ENCODE data around the gene GNRH2. TPM values are rescaled to one million over a fixed set of nuclear protein-coding genes. Genes with fewer than 3 reads are reported as not detected.
"Not testable (repeated sequence)": the region's sequence is repeated elsewhere in the genome, so short reads cannot be mapped to it uniquely, and the experiment has no call there.

Gene GNRH2
- total RNA-seq (2014; rRNA removed; shearing (Covaris generic); ENCODE audit: low replicate concordance): not detected in 2 replicates

DNA sequence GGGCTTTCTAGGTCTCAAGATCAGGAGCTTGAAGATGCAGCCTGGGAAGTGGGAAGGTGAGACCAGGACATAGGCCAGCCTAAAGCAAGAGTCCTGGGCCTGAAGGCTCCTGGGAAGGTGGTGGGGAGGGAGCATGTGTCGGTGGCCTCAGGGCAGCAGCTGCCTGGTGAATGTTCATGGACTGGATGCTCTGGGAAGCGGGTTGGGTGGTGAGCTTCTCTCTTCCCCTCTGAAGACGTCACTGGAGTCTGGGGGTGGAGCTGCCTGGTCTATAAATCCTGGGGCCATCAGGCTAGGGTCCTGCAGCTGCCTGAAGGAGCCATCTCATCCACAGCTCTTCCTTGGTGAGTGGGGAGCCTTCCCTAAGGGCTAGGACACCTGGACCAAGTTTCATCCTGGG, at the start of gene GNRH2:
TSS of gene GNRH2 (plus strand) at position 301 of the 400 bp plus-strand sequence. CDS start 793 bp downstream, outside the sequence.
- H3K9me3 ChIP-seq: no peaks in the 10 kb centered on the region
- DNase-seq: no peak
- no peaks in the 10 kb centered on the region for H3K27me3 ChIP-seq
- no peak within 1 kb of the TSS for H3K4me3 ChIP-seq
- peaks cover 5% of the 10 kb centered on the region for H3K36me3 ChIP-seq

GRCh38 chr20:2995796-2996195, 47.6 kb upstream of the GNRH2 start:
- Histone ChIP-seq H3K27me3 (no peaks in the 10 kb centered on the region), H3K9me3 (no peaks in the 10 kb centered on the region), H3K36me3 (no peaks in the 10 kb centered on the region; the same call in 1 of the 2 replicates), H3K4me3 (no peak overlapping the region)
- no peak for DNase-seq

- Histone ChIP-seq H3K36me3 (no peaks in the 10 kb centered on the region), H3K4me3 (no peak overlapping the region), H3K27me3 (no peaks in the 10 kb centered on the region), H3K9me3 (no peaks in the 10 kb centered on the region)
- DNase-seq: no peak
Measured at GRCh38 chr20:2998728-2999127, 44.7 kb upstream of the GNRH2 start.

GRCh38 chr20:3000852-3001523, 42.4 kb upstream of the GNRH2 start:
- H3K27me3 ChIP-seq: no peaks in the 10 kb centered on the region
- H3K9me3 ChIP-seq: no peaks in the 10 kb centered on the region
- H3K36me3 ChIP-seq: no peaks in the 10 kb centered on the region
- no peak for DNase-seq
- no peak overlapping the region for H3K4me3 ChIP-seq

DNA sequence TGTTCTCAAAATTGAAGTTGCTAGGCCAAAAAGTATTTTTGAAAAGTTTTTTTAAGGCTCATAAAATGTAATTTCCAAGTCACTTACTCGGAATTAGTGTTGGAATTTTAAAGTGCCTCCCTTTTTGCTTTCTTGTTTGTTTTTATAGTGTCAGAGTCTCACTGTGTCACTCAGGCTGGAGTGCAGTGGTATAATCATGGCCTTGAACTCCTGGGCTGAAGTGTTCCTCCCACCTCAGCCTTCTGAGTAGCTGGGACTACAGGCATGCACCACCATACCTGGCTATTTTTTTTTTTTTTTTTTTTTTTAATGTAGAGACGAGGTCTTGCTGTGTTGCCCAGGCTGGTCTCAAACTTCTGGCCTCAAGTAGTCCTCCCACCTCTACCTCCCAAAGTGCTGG, 40.0 kb upstream of the GNRH2 start:
- H3K27me3 ChIP-seq: no peaks in the 10 kb centered on the region
- no peaks in the 10 kb centered on the region; the same call in 1 of the 2 replicates for H3K36me3 ChIP-seq
- H3K4me3 ChIP-seq: no peak overlapping the region
- no peaks in the 10 kb centered on the region for H3K9me3 ChIP-seq
- no peak for DNase-seq

- Histone ChIP-seq H3K36me3 (no peaks in the 10 kb centered on the region; the same call in 1 of the 2 replicates), H3K4me3 (no peak overlapping the region), H3K9me3 (no peaks in the 10 kb centered on the region), H3K27me3 (no peaks in the 10 kb centered on the region)
- no peak for DNase-seq
Measured at GRCh38 chr20:3010985-3011723, 32.3 kb upstream of the GNRH2 start.

DNA sequence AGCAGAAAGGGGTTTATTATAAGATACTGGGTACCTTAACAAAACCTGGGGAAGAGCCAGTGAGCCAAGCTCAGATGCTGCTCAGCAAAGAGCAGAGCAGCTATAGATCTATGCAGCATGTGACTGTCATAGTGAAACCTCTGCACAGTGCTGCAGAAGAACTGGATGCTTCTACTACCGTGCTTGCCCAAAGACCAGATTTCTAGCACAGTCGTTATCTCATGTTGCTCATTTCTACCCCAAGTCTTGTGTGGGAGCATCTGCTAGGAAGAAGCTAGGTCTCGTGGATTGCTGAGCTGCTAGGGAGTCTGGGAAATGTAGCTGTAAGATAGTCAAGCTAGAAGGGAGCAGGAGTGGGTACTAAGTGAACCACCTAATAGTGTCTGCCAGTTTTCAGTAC, 31.7 kb upstream of the GNRH2 start:
- DNase-seq: no peak
- no peak overlapping the region for H3K4me3 ChIP-seq
- H3K36me3 ChIP-seq: no peaks in the 10 kb centered on the region; the same call in 1 of the 2 replicates
- no peaks in the 10 kb centered on the region for H3K27me3 ChIP-seq
- H3K9me3 ChIP-seq: no peaks in the 10 kb centered on the region

DNA sequence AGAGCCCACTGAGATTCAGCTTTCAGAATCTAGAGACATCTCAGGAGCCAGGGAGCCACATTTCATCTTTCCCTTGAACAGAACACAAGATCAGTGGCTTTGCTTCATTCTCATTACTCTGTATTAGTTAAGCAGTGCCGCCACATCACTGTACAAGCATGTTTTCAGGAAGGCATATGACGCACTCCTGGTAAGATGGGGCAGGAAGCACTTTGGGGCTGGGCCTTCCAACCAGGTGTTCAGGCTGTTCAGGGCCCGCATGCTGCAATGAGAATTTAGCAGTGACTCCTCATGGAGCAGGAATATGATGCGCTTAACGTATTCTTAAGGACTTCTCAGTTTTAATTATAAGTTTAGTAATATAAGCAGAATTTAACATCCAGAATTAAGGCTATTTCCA, 29.7 kb upstream of the GNRH2 start:
- Histone ChIP-seq H3K27me3 (no peaks in the 10 kb centered on the region), H3K9me3 (no peaks in the 10 kb centered on the region), H3K4me3 (no peak overlapping the region), H3K36me3 (no peaks in the 10 kb centered on the region)
- DNase-seq: no peak

DNA sequence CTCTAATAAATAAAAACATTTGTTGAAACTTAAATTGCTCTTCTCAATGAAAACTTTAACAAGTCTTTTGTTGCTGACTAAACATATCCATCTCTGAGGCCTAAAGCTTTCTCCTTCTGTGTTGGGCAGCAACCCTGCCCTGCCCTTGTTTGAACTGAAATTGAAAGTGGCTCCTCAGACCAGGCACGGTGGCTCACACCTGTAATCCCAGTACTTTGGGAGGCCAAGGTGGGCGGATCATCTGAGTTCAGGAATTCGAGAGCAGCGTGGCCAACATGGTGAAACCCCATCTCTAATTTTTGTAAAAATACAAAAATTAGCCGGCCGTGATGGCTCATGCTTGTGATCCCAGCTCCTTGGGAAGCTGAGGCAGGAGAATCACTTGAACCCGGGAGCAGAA, 29.2 kb upstream of the GNRH2 start:
- Histone ChIP-seq H3K9me3 (no peaks in the 10 kb centered on the region), H3K27me3 (no peaks in the 10 kb centered on the region), H3K36me3 (no peaks in the 10 kb centered on the region), H3K4me3 (no peak overlapping the region)
- DNase-seq: no peak

DNA sequence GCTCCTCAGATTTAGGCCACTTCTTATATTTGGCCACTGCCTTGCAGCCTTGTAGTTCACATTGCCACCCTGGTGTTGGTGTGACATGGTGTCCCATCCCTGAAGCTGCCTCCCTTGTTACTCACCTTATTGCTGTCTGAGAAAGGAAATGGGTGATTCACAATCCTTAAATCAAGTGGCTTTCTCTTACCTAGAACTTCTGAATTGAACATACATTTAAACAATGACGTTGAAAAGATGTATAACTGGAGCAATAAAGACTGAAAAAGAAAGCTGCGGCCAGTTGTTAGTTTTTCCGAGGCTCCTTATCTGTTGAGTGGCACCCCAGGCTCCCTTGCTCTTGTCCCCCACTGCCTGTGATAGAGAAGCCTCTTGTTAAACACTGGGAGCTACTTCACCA, 28.8 kb upstream of the GNRH2 start:
- no peaks in the 10 kb centered on the region for H3K36me3 ChIP-seq
- no peak for DNase-seq
- no peak overlapping the region for H3K4me3 ChIP-seq
- H3K9me3 ChIP-seq: no peaks in the 10 kb centered on the region
- no peaks in the 10 kb centered on the region for H3K27me3 ChIP-seq

DNA sequence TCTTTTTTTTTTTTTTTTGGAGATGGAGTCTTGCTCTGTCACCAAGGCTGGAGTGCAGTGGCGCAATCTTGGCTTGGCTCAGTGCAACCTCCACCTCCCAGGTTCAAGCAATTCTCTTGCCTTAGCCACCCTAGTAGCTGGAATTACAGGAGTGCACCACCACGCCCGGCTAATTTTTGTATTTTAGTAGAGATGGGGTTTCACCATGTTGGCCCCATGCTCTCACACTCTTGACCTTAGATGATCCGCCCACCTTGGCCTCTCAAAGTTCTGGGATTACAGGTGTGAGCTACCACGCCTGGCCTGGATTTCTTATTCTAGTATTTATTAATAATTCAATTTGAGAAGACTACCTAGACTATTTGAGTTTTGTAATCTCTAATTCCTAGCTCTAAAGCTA, 28.1 kb upstream of the GNRH2 start:
- H3K4me3 ChIP-seq, DNase-seq, H3K36me3 ChIP-seq, H3K27me3 ChIP-seq, H3K9me3 ChIP-seq: not testable (repeated sequence)

DNA sequence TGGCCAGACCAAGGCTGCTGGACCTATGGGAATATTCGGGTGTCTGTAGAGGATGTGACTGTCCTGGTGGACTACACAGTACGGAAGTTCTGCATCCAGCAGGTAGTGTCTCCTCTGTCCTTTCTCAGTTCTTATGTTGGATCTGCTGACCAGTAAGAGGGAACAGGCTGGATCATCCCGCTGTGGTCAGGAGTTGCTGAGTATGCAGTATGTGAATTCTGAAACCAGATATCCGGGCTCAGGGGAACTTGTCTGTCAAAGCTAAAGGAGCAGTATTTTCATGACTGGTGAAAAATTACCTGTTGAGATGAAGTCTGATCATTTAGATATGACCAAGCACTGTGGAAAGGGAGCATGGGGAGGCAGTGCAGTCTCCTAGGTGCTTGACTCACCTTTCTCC, 22.1 kb upstream of the GNRH2 start:
- no peak overlapping the region for H3K4me3 ChIP-seq
- H3K9me3 ChIP-seq: no peaks in the 10 kb centered on the region
- no peaks in the 10 kb centered on the region for H3K36me3 ChIP-seq
- DNase-seq: no peak
- H3K27me3 ChIP-seq: no peaks in the 10 kb centered on the region

- DNase-seq: no peak
- H3K36me3 ChIP-seq: no peaks in the 10 kb centered on the region
- no peak overlapping the region for H3K4me3 ChIP-seq
- no peaks in the 10 kb centered on the region for H3K27me3 ChIP-seq
- no peaks in the 10 kb centered on the region for H3K9me3 ChIP-seq
Measured at GRCh38 chr20:3021777-3022176, 21.6 kb upstream of the GNRH2 start.

- H3K9me3 ChIP-seq, H3K27me3 ChIP-seq, H3K4me3 ChIP-seq, DNase-seq, H3K36me3 ChIP-seq: not testable (repeated sequence)
Measured at GRCh38 chr20:3022559-3023490, 20.6 kb upstream of the GNRH2 start.

- no peak for DNase-seq
- Histone ChIP-seq H3K36me3 (no peaks in the 10 kb centered on the region), H3K4me3 (no peak overlapping the region), H3K27me3 (no peaks in the 10 kb centered on the region), H3K9me3 (no peaks in the 10 kb centered on the region)
Measured at GRCh38 chr20:3027987-3028386, 15.4 kb upstream of the GNRH2 start.

GRCh38 chr20:3031524-3032147, 11.8 kb upstream of the GNRH2 start:
- H3K9me3 ChIP-seq: no peaks in the 10 kb centered on the region
- H3K4me3 ChIP-seq: no peak overlapping the region
- no peaks in the 10 kb centered on the region for H3K27me3 ChIP-seq
- no peak for DNase-seq
- no peaks in the 10 kb centered on the region; the same call in 1 of the 2 replicates for H3K36me3 ChIP-seq

- H3K9me3 ChIP-seq: no peaks in the 10 kb centered on the region
- H3K4me3 ChIP-seq: no peak overlapping the region
- H3K27me3 ChIP-seq: no peaks in the 10 kb centered on the region
- no peak for DNase-seq
- H3K36me3 ChIP-seq: no peaks in the 10 kb centered on the region; the same call in 1 of the 2 replicates
Measured at GRCh38 chr20:3032624-3033023, 10.8 kb upstream of the GNRH2 start.

Data from MG63 (cell line).